ENCODE data around the gene VPS35. TPM values are rescaled to one million over a fixed set of nuclear protein-coding genes. Genes with fewer than 3 reads are reported as not detected.
A peak's percentile ranks its signal among the peaks of the same experiment; 100 is the strongest.
"Not testable (repeated sequence)": the region's sequence is repeated elsewhere in the genome, so short reads cannot be mapped to it uniquely, and the experiment has no call there.

Gene VPS35
- total and polyA plus RNA-seq, 2 experiments from 2014 or later, result 127 to 221 TPM

DNA sequence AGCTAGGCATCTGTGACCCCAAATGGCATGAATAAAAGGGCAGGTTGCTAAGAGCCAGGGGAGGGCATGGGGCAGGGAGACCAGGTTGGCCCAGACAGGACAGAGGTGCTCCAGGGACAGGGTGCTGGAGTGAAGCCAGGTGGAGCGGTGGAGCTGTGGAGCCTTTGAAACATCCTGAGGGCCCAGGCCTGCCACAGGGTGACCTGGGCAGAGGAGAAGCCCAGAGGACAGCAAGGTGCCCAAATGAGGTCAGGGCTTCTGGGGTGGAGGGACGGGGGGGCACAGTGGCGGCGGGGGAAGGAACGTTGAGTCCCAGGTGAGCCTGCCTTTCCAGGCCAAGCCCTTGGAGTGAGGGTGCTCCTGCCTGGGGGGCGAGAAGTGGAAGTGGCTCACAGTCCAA lies 65.3 kb downstream of the VPS35 start:
- H3K4me3 ChIP-seq; H3K27me3 ChIP-seq; H3K27ac ChIP-seq; H3K4me1 ChIP-seq (ENCODE audit: insufficient read depth); H3K4me2 ChIP-seq; H3K9me3 ChIP-seq (ENCODE audit: low read depth); H4K20me1 ChIP-seq (ENCODE audit: insufficient read depth, poor library complexity, severe bottlenecking); H3K36me3 ChIP-seq (replicated peaks; ENCODE audit: insufficient read depth, low read depth); H3K79me2 ChIP-seq; H2AFZ ChIP-seq; H3K9me2 ChIP-seq (replicated peaks; ENCODE audit: insufficient read depth); DNase-seq (ENCODE audit: low spot score): not testable (repeated sequence)
- WGBS (ENCODE audit: low lambda C conversion rate, missing lambda C conversion rate), result 100% methylated on average over 2 of the region's 6 CpGs

DNA sequence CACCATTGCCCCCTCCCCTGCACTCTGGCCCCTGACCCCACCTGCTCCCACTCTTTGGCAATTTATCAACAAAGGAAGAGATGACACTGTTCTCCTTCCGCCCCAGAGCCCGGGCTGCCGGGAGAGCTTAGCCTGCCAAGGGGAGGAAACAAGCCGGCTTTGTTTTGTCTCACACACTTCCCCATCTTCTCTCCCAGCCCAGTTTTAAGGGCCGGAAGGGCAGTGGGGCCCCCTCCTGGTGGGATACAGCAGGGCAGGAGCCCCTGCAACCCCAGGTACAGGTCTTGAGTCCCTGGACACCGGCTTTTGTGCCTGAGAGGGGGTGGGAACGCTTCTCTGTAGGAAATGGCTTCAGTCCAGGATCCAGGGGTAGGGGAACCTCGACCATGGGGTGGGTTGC lies 65.7 kb downstream of the VPS35 start:
- not testable (repeated sequence) for H3K4me1 ChIP-seq (ENCODE audit: insufficient read depth); H4K20me1 ChIP-seq (ENCODE audit: insufficient read depth, poor library complexity, severe bottlenecking); DNase-seq (ENCODE audit: low spot score); H3K79me2 ChIP-seq; H3K9me2 ChIP-seq (replicated peaks; ENCODE audit: insufficient read depth); H2AFZ ChIP-seq; H3K4me3 ChIP-seq; H3K4me2 ChIP-seq; H3K9me3 ChIP-seq (ENCODE audit: low read depth); H3K36me3 ChIP-seq (replicated peaks; ENCODE audit: insufficient read depth, low read depth); H3K27ac ChIP-seq; H3K27me3 ChIP-seq
- 39% methylated on average over 2 of the region's 8 CpGs for WGBS (ENCODE audit: low lambda C conversion rate, missing lambda C conversion rate)

DNA sequence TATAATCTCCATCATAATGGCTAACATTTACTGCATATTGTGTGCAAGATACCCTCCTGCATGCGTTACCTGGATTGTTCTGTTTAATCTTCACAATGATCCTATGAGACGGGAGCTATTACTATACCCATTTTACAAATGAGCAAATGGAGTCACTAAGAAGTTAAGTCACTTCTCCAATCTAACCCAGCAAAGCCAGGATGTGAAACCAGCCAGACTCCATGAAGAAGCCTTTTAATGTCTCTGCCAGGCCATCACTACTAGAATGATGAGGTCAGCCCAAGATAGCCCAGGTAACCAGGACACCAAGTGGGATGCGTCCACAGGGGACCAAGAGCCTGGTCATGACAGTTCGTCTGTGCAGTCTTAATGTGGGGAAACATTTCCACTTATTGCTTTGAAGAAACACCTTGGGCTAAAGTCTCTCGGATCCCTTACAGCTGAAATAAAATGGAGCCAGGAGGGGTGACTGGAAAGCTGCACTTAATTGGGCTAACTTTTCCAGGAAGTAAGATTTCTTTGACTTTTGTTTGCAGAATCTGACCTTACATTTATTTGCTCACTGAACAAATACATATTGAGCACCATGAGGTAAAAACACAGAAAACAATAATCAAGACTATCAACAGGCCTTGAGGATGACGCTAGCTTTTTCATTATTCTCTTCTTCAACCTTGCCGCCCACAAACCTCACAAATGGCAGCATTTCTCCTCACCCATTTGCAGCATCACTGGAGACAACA lies 66.9 kb downstream of the VPS35 start:
- Histone ChIP-seq H3K4me1 (ENCODE audit: insufficient read depth) (no peaks in the 10 kb centered on the region), H3K4me2 (no peak overlapping the region), H4K20me1 (ENCODE audit: insufficient read depth, poor library complexity, severe bottlenecking) (no peaks in the 10 kb centered on the region), H3K9me2 (replicated peaks; ENCODE audit: insufficient read depth) (no peaks in the 10 kb centered on the region), H2AFZ (no peak overlapping the region), H3K36me3 (replicated peaks; ENCODE audit: insufficient read depth, low read depth) (no peaks in the 10 kb centered on the region), H3K27ac (no peak overlapping the region), H3K27me3 (no peaks in the 10 kb centered on the region), H3K4me3 (no peak overlapping the region), H3K9me3 (ENCODE audit: low read depth) (no peaks in the 10 kb centered on the region), H3K79me2 (peaks cover 4% of the 10 kb centered on the region)
- 93% methylated on average over 7 of the region's 7 CpGs for WGBS (ENCODE audit: low lambda C conversion rate, missing lambda C conversion rate)
- no peak for TF ChIP-seq EZH2phosphoT487 (IDR thresholded peaks at IDR 0.05; ENCODE audit: low read depth, severe bottlenecking, unreplicated experiment)
- no peak for TF ChIP-seq EZH2 (IDR thresholded peaks at IDR 0.05; ENCODE audit: borderline replicate concordance)
- TF ChIP-seq, protein P1, sequence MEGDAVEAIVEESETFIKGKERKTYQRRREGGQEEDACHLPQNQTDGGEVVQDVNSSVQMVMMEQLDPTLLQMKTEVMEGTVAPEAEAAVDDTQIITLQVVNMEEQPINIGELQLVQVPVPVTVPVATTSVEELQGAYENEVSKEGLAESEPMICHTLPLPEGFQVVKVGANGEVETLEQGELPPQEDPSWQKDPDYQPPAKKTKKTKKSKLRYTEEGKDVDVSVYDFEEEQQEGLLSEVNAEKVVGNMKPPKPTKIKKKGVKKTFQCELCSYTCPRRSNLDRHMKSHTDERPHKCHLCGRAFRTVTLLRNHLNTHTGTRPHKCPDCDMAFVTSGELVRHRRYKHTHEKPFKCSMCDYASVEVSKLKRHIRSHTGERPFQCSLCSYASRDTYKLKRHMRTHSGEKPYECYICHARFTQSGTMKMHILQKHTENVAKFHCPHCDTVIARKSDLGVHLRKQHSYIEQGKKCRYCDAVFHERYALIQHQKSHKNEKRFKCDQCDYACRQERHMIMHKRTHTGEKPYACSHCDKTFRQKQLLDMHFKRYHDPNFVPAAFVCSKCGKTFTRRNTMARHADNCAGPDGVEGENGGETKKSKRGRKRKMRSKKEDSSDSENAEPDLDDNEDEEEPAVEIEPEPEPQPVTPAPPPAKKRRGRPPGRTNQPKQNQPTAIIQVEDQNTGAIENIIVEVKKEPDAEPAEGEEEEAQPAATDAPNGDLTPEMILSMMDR (IDR thresholded peaks at IDR 0.05; ENCODE audit: poor library complexity), result no peak
- no peak for DNase-seq (ENCODE audit: low spot score)

DNA sequence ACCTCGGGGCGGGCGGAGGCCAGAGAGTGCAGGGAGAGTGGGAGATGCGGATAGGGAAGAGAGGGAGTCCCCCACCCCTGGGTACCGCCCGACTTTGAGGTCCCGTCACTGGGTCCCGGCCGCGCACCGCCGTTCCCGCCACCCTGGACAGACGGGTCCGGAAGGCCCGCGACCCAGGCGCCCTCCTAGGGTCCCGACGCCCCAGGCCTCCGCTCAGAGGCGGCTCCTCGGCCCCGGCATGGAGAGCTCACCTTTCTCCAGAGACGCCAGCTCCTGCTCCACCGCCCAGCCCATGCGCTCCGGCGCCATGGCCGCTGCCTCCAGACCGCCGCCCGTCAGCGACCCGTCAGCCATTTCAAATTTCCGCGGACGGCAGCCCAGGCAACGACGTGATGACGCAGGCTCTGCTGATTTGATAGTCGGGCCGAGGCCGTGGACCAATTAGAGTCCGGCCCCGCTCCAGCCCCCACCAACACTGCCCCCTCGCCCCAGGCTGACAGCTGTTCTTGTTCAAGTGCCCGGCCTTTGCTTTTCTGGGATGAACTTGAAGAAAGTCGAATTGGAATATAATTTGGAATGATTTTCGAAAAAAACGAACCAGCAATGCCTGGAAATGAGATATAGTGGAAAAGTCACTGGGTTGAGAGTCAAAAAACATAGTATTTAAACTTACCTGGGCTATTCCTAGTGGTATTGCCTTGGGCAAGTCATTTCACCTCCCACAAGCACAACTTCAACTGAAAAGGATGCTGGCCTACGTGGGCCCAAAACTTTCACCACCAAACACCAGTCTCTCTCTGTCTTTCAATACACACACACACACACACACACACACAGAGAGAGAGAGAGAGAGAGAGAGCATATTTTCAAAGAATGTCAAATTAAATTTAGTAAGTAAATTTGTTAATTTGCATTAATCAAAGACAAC lies 67.7 kb downstream of the VPS35 start, which contains the start of gene SHCBP1:
Gene SHCBP1 (minus strand): TSS at position 374 of the 928 bp plus-strand sequence. CDS start 20 bp downstream, at position 354.
- no peaks in the 10 kb centered on the region for H3K36me3 ChIP-seq (replicated peaks; ENCODE audit: insufficient read depth, low read depth)
- TF ChIP-seq, protein P1 (IDR thresholded peaks at IDR 0.05; ENCODE audit: poor library complexity), result no peak
- TF ChIP-seq EZH2phosphoT487 (IDR thresholded peaks at IDR 0.05; ENCODE audit: low read depth, severe bottlenecking, unreplicated experiment) (no peak), EZH2 (IDR thresholded peaks at IDR 0.05; ENCODE audit: borderline replicate concordance) (no peak)
- no peaks in the 10 kb centered on the region for H3K9me2 ChIP-seq (replicated peaks; ENCODE audit: insufficient read depth)
- no peaks in the 10 kb centered on the region for H3K9me3 ChIP-seq (ENCODE audit: low read depth)
- WGBS (ENCODE audit: low lambda C conversion rate, missing lambda C conversion rate), result under 1% methylated on average over 32 of the region's 52 CpGs
- H3K79me2 ChIP-seq, result peaks cover 4% of the 10 kb centered on the region
- H4K20me1 ChIP-seq (ENCODE audit: insufficient read depth, poor library complexity, severe bottlenecking), result no peaks in the 10 kb centered on the region
- peak; percentile 92 for DNase-seq (ENCODE audit: low spot score)
- H3K4me2 ChIP-seq, result peak within 1 kb of the TSS; percentile 89
- no peaks in the 10 kb centered on the region for H3K4me1 ChIP-seq (ENCODE audit: insufficient read depth)
- H3K27me3 ChIP-seq, result no peaks in the 10 kb centered on the region
- peak within 1 kb of the TSS; percentile 67 for H3K4me3 ChIP-seq
- peak within 1 kb of the TSS; percentile 50 for H2AFZ ChIP-seq
- H3K27ac ChIP-seq, result no peak within 1 kb of the TSS
